ENCODE data around the gene KLC3.

DNA sequence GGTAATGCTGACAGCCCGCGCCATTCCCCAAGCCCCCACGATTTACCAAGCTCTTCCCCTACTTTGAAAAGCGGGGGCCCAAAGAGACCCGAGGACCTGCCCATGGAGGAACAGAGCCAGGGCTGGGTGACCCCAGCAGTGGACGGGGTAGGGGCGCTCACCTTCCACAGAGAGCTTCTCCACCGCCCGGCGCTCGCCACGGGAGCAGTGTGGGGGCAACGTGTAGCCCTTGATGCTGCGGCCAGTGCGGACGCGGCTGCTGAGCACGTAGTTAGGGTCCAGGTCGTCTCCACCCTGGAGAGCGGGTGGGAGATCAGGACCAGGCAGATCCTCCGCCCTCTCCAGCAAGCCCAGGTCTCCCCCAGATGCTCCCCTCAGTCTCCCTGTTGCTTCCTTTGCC lies 25.2 kb upstream of the KLC3 start:
- TF ChIP-seq, protein P1, sequence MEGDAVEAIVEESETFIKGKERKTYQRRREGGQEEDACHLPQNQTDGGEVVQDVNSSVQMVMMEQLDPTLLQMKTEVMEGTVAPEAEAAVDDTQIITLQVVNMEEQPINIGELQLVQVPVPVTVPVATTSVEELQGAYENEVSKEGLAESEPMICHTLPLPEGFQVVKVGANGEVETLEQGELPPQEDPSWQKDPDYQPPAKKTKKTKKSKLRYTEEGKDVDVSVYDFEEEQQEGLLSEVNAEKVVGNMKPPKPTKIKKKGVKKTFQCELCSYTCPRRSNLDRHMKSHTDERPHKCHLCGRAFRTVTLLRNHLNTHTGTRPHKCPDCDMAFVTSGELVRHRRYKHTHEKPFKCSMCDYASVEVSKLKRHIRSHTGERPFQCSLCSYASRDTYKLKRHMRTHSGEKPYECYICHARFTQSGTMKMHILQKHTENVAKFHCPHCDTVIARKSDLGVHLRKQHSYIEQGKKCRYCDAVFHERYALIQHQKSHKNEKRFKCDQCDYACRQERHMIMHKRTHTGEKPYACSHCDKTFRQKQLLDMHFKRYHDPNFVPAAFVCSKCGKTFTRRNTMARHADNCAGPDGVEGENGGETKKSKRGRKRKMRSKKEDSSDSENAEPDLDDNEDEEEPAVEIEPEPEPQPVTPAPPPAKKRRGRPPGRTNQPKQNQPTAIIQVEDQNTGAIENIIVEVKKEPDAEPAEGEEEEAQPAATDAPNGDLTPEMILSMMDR (IDR thresholded peaks at IDR 0.05; ENCODE audit: low read depth, low read length, poor library complexity, severe bottlenecking): no peak
- TF ChIP-seq EZH2phosphoT487 (IDR thresholded peaks at IDR 0.05; ENCODE audit: borderline replicate concordance, low read length): no peak
